ENCODE results near the gene HOXB6.

HOXB6 gene

GRCh38 chr17:48593840-48594537, 10.8 kb downstream of the HOXB6 start:
- H3K4me1 ChIP-seq (ENCODE audit: control insufficient read depth in 2 of 2, insufficient read depth in 1 of 2, low read depth in 1 of 2, low read length in 2 of 2) = no peaks in the 10 kb centered on the region
- peaks cover 67 to 100% (median 100%) of the 10 kb centered on the region in 3 experiments for H3K27me3 ChIP-seq (ENCODE audit: control insufficient read depth in 3 of 3, insufficient read depth in 3 of 3, low read depth in 1 of 3, low read length in 3 of 3)
- H2BK15ac ChIP-seq (ENCODE audit: low read length) = no peak overlapping the region
- no peak overlapping the region for H2BK12ac ChIP-seq (ENCODE audit: low read length)
- no peak overlapping the region for H3K14ac ChIP-seq (ENCODE audit: low read length)
- H3K18ac ChIP-seq (ENCODE audit: low read length) = no peak overlapping the region
- no peak overlapping the region for H3K4ac ChIP-seq (ENCODE audit: low read length)
- H2AK5ac ChIP-seq (ENCODE audit: low read depth, low read length) = no peak overlapping the region
- H3K23ac ChIP-seq (ENCODE audit: low read depth, low read length, poor library complexity) = no peak overlapping the region
- H4K8ac ChIP-seq (ENCODE audit: low read depth, low read length) = no peak overlapping the region
- no peaks in the 10 kb centered on the region for H3K79me1 ChIP-seq (ENCODE audit: low read depth, low read length)
- H4K91ac ChIP-seq (ENCODE audit: low read depth, low read length, poor library complexity) = no peak overlapping the region
- peak; percentile 76 for DNase-seq (ENCODE audit: low spot score)
- WGBS, 2 donors (ENCODE audit: extremely low coverage in 2 of 2, insufficient read length in 2 of 2, insufficient replicate concordance in 1 of 2) = no CpG with 5 or more reads among the region's 37 CpGs
- no peaks in the 10 kb centered on the region for H3K36me3 ChIP-seq (replicated peaks in 1 of 2; ENCODE audit: control insufficient read depth in 2 of 2, insufficient read depth in 2 of 2, low read length in 2 of 2)
- H2BK120ac ChIP-seq (ENCODE audit: low read depth, low read length) = no peak overlapping the region
- H2AFZ ChIP-seq (ENCODE audit: low read length) = peak overlapping the region; percentile 53
- no peak overlapping the region for H3K9ac ChIP-seq (ENCODE audit: low read depth, low read length, poor library complexity)
- H3K27ac ChIP-seq (replicated peaks; ENCODE audit: low read length) = no peak overlapping the region
- peaks cover 0 to 4% of the 10 kb centered on the region in 2 donors for H3K9me3 ChIP-seq (replicated peaks in 1 of 2; ENCODE audit: control insufficient read depth in 2 of 2, insufficient read depth in 1 of 2, low read depth in 1 of 2, low read length in 2 of 2)
- H2BK5ac ChIP-seq (ENCODE audit: low read length) = no peak overlapping the region
- H3K4me2 ChIP-seq (ENCODE audit: insufficient read depth, low read length, poor library complexity, severe bottlenecking) = no peak overlapping the region
- H3K4me3 ChIP-seq (ENCODE audit: low read length in 2 of 2) = no peak overlapping the region

- H4K8ac ChIP-seq (ENCODE audit: low read depth, low read length) = no peak within 1 kb of the TSS
These were observed 11.5 kb downstream of the HOXB6 start, which contains the start of gene HOXB5 for GRCh38 chr17:48593126-48593829. Gene HOXB5, minus strand, starts transcription at chr17:48593779. Its CDS starts 97 bp downstream, at chr17:48593682.

GRCh38 chr17:48592577-48592976, 12.2 kb downstream of the HOXB6 start:
- WGBS, 2 donors (ENCODE audit: extremely low coverage in 2 of 2, insufficient read length in 2 of 2, insufficient replicate concordance in 1 of 2) = no CpG with 5 or more reads among the region's 14 CpGs
- Histone ChIP-seq H2BK15ac (ENCODE audit: low read length) (no peak overlapping the region), H3K4ac (ENCODE audit: low read length) (no peak overlapping the region), H3K36me3 (replicated peaks in 1 of 2; ENCODE audit: control insufficient read depth in 2 of 2, insufficient read depth in 2 of 2, low read length in 2 of 2) (no peaks in the 10 kb centered on the region), H2BK120ac (ENCODE audit: low read depth, low read length) (no peak overlapping the region), H3K23ac (ENCODE audit: low read depth, low read length, poor library complexity) (no peak overlapping the region), H4K91ac (ENCODE audit: low read depth, low read length, poor library complexity) (no peak overlapping the region), H3K27ac (replicated peaks; ENCODE audit: low read length) (no peak overlapping the region), H2BK12ac (ENCODE audit: low read length) (no peak overlapping the region), H2BK5ac (ENCODE audit: low read length) (no peak overlapping the region), H3K27me3 (ENCODE audit: control insufficient read depth in 3 of 3, insufficient read depth in 3 of 3, low read depth in 1 of 3, low read length in 3 of 3) (peaks cover 62 to 100% (median 100%) of the 10 kb centered on the region in 3 experiments), H3K4me2 (ENCODE audit: insufficient read depth, low read length, poor library complexity, severe bottlenecking) (no peak overlapping the region), H3K79me1 (ENCODE audit: low read depth, low read length) (no peaks in the 10 kb centered on the region), H2AK5ac (ENCODE audit: low read depth, low read length) (no peak overlapping the region), H3K4me3 (ENCODE audit: low read length in 2 of 2) (no peak overlapping the region), H4K8ac (ENCODE audit: low read depth, low read length) (no peak overlapping the region), H3K9me3 (replicated peaks in 1 of 2; ENCODE audit: control insufficient read depth in 2 of 2, insufficient read depth in 1 of 2, low read depth in 1 of 2, low read length in 2 of 2) (peaks cover 0 to 3% of the 10 kb centered on the region in 2 donors), H3K18ac (ENCODE audit: low read length) (no peak overlapping the region), H3K4me1 (ENCODE audit: control insufficient read depth in 2 of 2, insufficient read depth in 1 of 2, low read depth in 1 of 2, low read length in 2 of 2) (no peaks in the 10 kb centered on the region), H2AFZ (ENCODE audit: low read length) (no peak overlapping the region), H3K14ac (ENCODE audit: low read length) (no peak overlapping the region), H3K9ac (ENCODE audit: low read depth, low read length, poor library complexity) (no peak overlapping the region)
- DNase-seq (ENCODE audit: low spot score) = no peak

More at GRCh38 chr17:48593126-48593829, 11.5 kb downstream of the HOXB6 start, which contains the start of gene HOXB5:
- Histone ChIP-seq H2BK120ac (ENCODE audit: low read depth, low read length) (no peak within 1 kb of the TSS), H3K9me3 (replicated peaks in 1 of 2; ENCODE audit: control insufficient read depth in 2 of 2, insufficient read depth in 1 of 2, low read depth in 1 of 2, low read length in 2 of 2) (peaks cover 0 to 3% of the 10 kb centered on the region in 2 donors), H2AFZ (ENCODE audit: low read length) (peak within 1 kb of the TSS; percentile 53), H3K4ac (ENCODE audit: low read length) (no peak within 1 kb of the TSS), H3K4me3 (ENCODE audit: low read length in 2 of 2) (no peak within 1 kb of the TSS), H3K36me3 (replicated peaks in 1 of 2; ENCODE audit: control insufficient read depth in 2 of 2, insufficient read depth in 2 of 2, low read length in 2 of 2) (no peaks in the 10 kb centered on the region), H3K23ac (ENCODE audit: low read depth, low read length, poor library complexity) (peak within 1 kb of the TSS; percentile 70), H3K79me1 (ENCODE audit: low read depth, low read length) (no peaks in the 10 kb centered on the region), H2BK5ac (ENCODE audit: low read length) (no peak within 1 kb of the TSS), H3K14ac (ENCODE audit: low read length) (no peak within 1 kb of the TSS), H3K9ac (ENCODE audit: low read depth, low read length, poor library complexity) (no peak within 1 kb of the TSS), H3K27me3 (ENCODE audit: control insufficient read depth in 3 of 3, insufficient read depth in 3 of 3, low read depth in 1 of 3, low read length in 3 of 3) (peaks cover 65 to 100% (median 100%) of the 10 kb centered on the region in 3 experiments), H2BK12ac (ENCODE audit: low read length) (no peak within 1 kb of the TSS), H2AK5ac (ENCODE audit: low read depth, low read length) (no peak within 1 kb of the TSS), H3K4me2 (ENCODE audit: insufficient read depth, low read length, poor library complexity, severe bottlenecking) (no peak within 1 kb of the TSS), H4K91ac (ENCODE audit: low read depth, low read length, poor library complexity) (no peak within 1 kb of the TSS), H3K4me1 (ENCODE audit: control insufficient read depth in 2 of 2, insufficient read depth in 1 of 2, low read depth in 1 of 2, low read length in 2 of 2) (no peaks in the 10 kb centered on the region), H3K18ac (ENCODE audit: low read length) (peak within 1 kb of the TSS; percentile 2), H2BK15ac (ENCODE audit: low read length) (no peak within 1 kb of the TSS), H3K27ac (replicated peaks; ENCODE audit: low read length) (no peak within 1 kb of the TSS)
- no CpG with 5 or more reads among the region's 50 CpGs for WGBS, 2 donors (ENCODE audit: extremely low coverage in 2 of 2, insufficient read length in 2 of 2, insufficient replicate concordance in 1 of 2)
- no peak for DNase-seq (ENCODE audit: low spot score)

- no peak overlapping the region for H3K4me3 ChIP-seq (ENCODE audit: low read length in 2 of 2)
- no peak overlapping the region for H2BK12ac ChIP-seq (ENCODE audit: low read length)
- no CpG with 5 or more reads among the region's 33 CpGs for WGBS, 2 donors (ENCODE audit: extremely low coverage in 2 of 2, insufficient read length in 2 of 2, insufficient replicate concordance in 1 of 2)
- H2BK120ac ChIP-seq (ENCODE audit: low read depth, low read length) = no peak overlapping the region
- H2AK5ac ChIP-seq (ENCODE audit: low read depth, low read length) = no peak overlapping the region
- no peak overlapping the region for H3K23ac ChIP-seq (ENCODE audit: low read depth, low read length, poor library complexity)
- no peak overlapping the region for H3K27ac ChIP-seq (replicated peaks; ENCODE audit: low read length)
- no peak overlapping the region for H4K91ac ChIP-seq (ENCODE audit: low read depth, low read length, poor library complexity)
- H2BK15ac ChIP-seq (ENCODE audit: low read length) = no peak overlapping the region
- H3K9ac ChIP-seq (ENCODE audit: low read depth, low read length, poor library complexity) = no peak overlapping the region
- no peak overlapping the region for H3K4ac ChIP-seq (ENCODE audit: low read length)
- no peak overlapping the region for H2BK5ac ChIP-seq (ENCODE audit: low read length)
- H3K79me1 ChIP-seq (ENCODE audit: low read depth, low read length) = no peaks in the 10 kb centered on the region
- no peak for DNase-seq (ENCODE audit: low spot score)
- no peak overlapping the region for H3K14ac ChIP-seq (ENCODE audit: low read length)
- no peak overlapping the region for H4K8ac ChIP-seq (ENCODE audit: low read depth, low read length)
- peaks cover 62 to 100% (median 100%) of the 10 kb centered on the region in 3 experiments for H3K27me3 ChIP-seq (ENCODE audit: control insufficient read depth in 3 of 3, insufficient read depth in 3 of 3, low read depth in 1 of 3, low read length in 3 of 3)
- no peak overlapping the region for H3K18ac ChIP-seq (ENCODE audit: low read length)
- no peak overlapping the region for H3K4me2 ChIP-seq (ENCODE audit: insufficient read depth, low read length, poor library complexity, severe bottlenecking)
- no peak overlapping the region for H2AFZ ChIP-seq (ENCODE audit: low read length)
- no peaks in the 10 kb centered on the region for H3K4me1 ChIP-seq (ENCODE audit: control insufficient read depth in 2 of 2, insufficient read depth in 1 of 2, low read depth in 1 of 2, low read length in 2 of 2)
- peaks cover 0 to 3% of the 10 kb centered on the region in 2 donors for H3K9me3 ChIP-seq (replicated peaks in 1 of 2; ENCODE audit: control insufficient read depth in 2 of 2, insufficient read depth in 1 of 2, low read depth in 1 of 2, low read length in 2 of 2)
- H3K36me3 ChIP-seq (replicated peaks in 1 of 2; ENCODE audit: control insufficient read depth in 2 of 2, insufficient read depth in 2 of 2, low read length in 2 of 2) = no peaks in the 10 kb centered on the region
These were observed 12.7 kb downstream of the HOXB6 start for GRCh38 chr17:48592057-48592514.

Measured in neuronal stem cell (in vitro differentiated cells).